ENCODE measurements around the gene MPG. TPM values are rescaled to one million over a fixed set of nuclear protein-coding genes. Genes with fewer than 3 reads are reported as not detected.
A peak's percentile ranks its signal among the peaks of the same experiment; 100 is the strongest.

The MPG gene
- total and polyA plus RNA-seq, 10 of the 15 experiments (the other 5 are each of a cell fraction or from before 2014, with no cell fraction given), result 0.32 to 193 (median 55.7) TPM

DNA sequence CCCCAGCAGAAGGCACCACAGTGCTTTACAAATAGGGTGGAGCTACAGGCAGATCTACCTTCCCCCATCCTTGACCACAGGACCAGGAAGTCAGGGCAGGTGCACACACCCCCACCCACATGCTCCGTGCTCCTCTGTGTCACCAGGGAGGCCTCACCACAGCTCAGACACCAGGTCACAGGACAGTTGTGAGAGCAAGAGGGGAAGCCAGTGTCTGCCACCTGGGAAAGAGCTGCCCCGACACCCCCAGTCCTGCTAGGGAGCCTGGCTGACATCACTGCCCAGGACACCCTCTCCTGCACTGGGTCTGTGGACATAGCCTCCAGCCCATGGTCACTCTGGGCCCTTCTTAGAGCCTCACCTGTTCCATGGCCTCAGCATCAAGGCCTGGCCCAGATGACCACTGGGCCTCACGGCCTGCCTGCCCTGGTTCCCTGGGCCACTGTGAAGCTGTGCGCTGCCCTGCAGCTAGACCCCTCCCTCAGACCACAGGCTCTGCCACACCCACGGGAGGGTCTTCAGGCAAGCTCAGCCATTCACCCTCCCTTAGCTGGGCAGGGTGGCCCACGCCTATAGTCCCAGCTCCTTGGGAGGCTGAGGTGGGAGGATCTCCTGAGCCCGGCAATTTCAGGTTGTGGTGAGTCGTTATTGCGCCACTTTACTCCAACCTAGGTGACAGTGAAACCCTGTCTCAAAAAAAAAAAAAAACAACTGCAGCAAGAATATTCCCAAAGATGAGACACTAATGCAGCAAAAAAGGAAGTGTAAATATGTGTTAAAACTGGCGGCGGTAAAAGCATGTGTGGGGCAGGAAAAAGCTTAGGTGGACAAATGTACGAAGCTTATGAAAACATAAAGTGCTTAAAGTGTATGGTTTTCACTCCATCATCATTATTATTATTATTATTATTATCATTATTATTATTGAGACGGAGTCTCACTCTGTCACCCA, 38.8 kb upstream of the MPG start (continued):
- TF ChIP-seq, protein P1, sequence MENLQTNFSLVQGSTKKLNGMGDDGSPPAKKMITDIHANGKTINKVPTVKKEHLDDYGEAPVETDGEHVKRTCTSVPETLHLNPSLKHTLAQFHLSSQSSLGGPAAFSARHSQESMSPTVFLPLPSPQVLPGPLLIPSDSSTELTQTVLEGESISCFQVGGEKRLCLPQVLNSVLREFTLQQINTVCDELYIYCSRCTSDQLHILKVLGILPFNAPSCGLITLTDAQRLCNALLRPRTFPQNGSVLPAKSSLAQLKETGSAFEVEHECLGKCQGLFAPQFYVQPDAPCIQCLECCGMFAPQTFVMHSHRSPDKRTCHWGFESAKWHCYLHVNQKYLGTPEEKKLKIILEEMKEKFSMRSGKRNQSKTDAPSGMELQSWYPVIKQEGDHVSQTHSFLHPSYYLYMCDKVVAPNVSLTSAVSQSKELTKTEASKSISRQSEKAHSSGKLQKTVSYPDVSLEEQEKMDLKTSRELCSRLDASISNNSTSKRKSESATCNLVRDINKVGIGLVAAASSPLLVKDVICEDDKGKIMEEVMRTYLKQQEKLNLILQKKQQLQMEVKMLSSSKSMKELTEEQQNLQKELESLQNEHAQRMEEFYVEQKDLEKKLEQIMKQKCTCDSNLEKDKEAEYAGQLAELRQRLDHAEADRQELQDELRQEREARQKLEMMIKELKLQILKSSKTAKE (IDR thresholded peaks at IDR 0.05; ENCODE audit: low read depth, poor library complexity, severe bottlenecking), result peak; percentile 95
- TF ChIP-seq TAF1 (IDR thresholded peaks at IDR 0.05; ENCODE audit: borderline replicate concordance, low read depth, low read length) (peak; percentile 35; the same call in 1 of the 2 replicates), CHD2 (IDR thresholded peaks at IDR 0.05; ENCODE audit: borderline replicate concordance, low read depth, low read length) (peak; percentile 82), IKZF2 (IDR thresholded peaks at IDR 0.05) (peak; percentile 71; a peak in 3 of 4 replicates), HDGF (IDR thresholded peaks at IDR 0.05) (peak; percentile 65; the same call in 1 of the 2 replicates), JUNB (IDR thresholded peaks at IDR 0.05) (no peak), ZNF384 (IDR thresholded peaks at IDR 0.05; ENCODE audit: borderline replicate concordance, low read depth, low read length) (0 out of 2 replicates have a peak, but pooled peaks have one; percentile 37), CEBPB (IDR thresholded peaks at IDR 0.05; ENCODE audit: borderline replicate concordance in 1 of 2, low read depth in 2 of 2, low read length in 2 of 2) (no peak), POLR2AphosphoS5 (IDR thresholded peaks at IDR 0.05; ENCODE audit: low read length) (peak; percentile 66), BMI1 (IDR thresholded peaks at IDR 0.05; ENCODE audit: borderline replicate concordance) (no peak), CBFB (IDR thresholded peaks at IDR 0.05; ENCODE audit: low read depth) (peak; percentile 94), EED (IDR thresholded peaks at IDR 0.05; ENCODE audit: low read depth) (peak; percentile 76), ATF7 (IDR thresholded peaks at IDR 0.05; ENCODE audit: low read depth) (peak; percentile 82), SPI1 (IDR thresholded peaks at IDR 0.05; ENCODE audit: borderline replicate concordance, insufficient read depth, low read depth, low read length) (peak; percentile 34; the same call in 1 of the 2 replicates), DPF2 (IDR thresholded peaks at IDR 0.05) (peak; percentile 70; the same call in 1 of the 2 replicates), CBX5 (IDR thresholded peaks at IDR 0.05; ENCODE audit: low read depth) (no peak), MXI1 (IDR thresholded peaks at IDR 0.05; ENCODE audit: low read depth, low read length) (peak; percentile 70), POLR2A (IDR thresholded peaks at IDR 0.05; ENCODE audit: low read depth, low read length) (peak; percentile 82), BACH1 (IDR thresholded peaks at IDR 0.05; ENCODE audit: borderline replicate concordance) (peak; percentile 49; the same call in 1 of the 2 replicates), MTA2 (IDR thresholded peaks at IDR 0.05; ENCODE audit: low read depth) (peak; percentile 61), RUNX3 (IDR thresholded peaks at IDR 0.05; ENCODE audit: low read length) (peak; percentile 96)
- TF ChIP-seq, protein P2, sequence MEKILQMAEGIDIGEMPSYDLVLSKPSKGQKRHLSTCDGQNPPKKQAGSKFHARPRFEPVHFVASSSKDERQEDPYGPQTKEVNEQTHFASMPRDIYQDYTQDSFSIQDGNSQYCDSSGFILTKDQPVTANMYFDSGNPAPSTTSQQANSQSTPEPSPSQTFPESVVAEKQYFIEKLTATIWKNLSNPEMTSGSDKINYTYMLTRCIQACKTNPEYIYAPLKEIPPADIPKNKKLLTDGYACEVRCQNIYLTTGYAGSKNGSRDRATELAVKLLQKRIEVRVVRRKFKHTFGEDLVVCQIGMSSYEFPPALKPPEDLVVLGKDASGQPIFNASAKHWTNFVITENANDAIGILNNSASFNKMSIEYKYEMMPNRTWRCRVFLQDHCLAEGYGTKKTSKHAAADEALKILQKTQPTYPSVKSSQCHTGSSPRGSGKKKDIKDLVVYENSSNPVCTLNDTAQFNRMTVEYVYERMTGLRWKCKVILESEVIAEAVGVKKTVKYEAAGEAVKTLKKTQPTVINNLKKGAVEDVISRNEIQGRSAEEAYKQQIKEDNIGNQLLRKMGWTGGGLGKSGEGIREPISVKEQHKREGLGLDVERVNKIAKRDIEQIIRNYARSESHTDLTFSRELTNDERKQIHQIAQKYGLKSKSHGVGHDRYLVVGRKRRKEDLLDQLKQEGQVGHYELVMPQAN (conservative IDR thresholded peaks at IDR 0.05), result 0 out of 2 replicates have a peak, but pooled peaks have one; percentile 22
- TF ChIP-seq, protein P3, sequence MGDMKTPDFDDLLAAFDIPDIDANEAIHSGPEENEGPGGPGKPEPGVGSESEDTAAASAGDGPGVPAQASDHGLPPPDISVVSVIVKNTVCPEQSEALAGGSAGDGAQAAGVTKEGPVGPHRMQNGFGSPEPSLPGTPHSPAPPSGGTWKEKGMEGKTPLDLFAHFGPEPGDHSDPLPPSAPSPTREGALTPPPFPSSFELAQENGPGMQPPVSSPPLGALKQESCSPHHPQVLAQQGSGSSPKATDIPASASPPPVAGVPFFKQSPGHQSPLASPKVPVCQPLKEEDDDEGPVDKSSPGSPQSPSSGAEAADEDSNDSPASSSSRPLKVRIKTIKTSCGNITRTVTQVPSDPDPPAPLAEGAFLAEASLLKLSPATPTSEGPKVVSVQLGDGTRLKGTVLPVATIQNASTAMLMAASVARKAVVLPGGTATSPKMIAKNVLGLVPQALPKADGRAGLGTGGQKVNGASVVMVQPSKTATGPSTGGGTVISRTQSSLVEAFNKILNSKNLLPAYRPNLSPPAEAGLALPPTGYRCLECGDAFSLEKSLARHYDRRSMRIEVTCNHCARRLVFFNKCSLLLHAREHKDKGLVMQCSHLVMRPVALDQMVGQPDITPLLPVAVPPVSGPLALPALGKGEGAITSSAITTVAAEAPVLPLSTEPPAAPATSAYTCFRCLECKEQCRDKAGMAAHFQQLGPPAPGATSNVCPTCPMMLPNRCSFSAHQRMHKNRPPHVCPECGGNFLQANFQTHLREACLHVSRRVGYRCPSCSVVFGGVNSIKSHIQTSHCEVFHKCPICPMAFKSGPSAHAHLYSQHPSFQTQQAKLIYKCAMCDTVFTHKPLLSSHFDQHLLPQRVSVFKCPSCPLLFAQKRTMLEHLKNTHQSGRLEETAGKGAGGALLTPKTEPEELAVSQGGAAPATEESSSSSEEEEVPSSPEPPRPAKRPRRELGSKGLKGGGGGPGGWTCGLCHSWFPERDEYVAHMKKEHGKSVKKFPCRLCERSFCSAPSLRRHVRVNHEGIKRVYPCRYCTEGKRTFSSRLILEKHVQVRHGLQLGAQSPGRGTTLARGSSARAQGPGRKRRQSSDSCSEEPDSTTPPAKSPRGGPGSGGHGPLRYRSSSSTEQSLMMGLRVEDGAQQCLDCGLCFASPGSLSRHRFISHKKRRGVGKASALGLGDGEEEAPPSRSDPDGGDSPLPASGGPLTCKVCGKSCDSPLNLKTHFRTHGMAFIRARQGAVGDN (IDR thresholded peaks at IDR 0.05), result peak; percentile 91

Measured in GM12878 (cell line).